GM19193 (cell line): Measurements from ENCODE around the gene VARS1.
A peak's percentile ranks its signal among the peaks of the same experiment; 100 is the strongest.

Source experiments
- POLR2A ChIP-seq: IDR thresholded peaks from 4 replicates; pipeline ENCODE4 v1.6.1; 2011; ENCODE audit not compliant: insufficient read depth, insufficient read length; ENCODE audit errors: extremely low read depth

The VARS1 gene

DNA sequence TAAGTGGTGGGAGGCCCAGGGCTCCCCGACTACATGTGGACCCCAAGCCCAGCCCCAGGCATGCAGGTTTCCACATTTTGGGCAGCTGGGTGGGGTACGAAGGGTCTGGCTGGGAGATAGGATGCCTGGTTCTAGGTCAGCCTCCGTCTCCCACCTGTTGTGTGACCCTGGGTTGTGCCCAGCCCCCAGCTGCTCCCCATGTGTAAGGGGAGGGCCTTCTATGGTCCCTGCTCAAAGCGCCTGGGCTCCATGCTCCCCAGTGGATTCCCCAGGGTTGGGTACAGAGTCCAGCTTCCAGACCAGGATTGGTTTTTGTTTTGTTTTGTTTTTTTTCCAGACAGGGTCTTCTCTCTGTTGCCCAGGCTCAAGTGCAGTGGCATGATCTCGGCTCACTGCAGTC lies 17.4 kb downstream of the VARS1 start:
- TF ChIP-seq POLR2A, result no peak

DNA sequence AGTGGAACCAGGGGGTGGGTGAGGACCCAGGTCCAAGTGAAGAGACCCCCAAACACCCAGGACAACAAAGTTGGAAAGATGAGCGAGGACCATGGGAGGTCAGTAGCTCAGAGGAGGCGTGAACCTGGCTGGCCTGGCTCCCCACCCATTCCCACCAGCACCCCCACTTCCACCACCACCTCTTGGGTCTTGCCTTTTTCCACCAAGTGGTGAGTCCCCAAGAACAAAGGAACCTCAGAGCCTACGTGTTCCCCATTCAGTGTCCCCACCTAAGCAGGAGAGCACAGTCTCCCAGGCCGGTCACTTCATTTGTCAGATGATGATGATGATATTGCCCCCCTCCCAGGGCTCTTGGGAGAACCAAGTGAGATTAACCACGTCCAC lies 17.9 kb downstream of the VARS1 start:
- TF ChIP-seq POLR2A, result no peak

DNA sequence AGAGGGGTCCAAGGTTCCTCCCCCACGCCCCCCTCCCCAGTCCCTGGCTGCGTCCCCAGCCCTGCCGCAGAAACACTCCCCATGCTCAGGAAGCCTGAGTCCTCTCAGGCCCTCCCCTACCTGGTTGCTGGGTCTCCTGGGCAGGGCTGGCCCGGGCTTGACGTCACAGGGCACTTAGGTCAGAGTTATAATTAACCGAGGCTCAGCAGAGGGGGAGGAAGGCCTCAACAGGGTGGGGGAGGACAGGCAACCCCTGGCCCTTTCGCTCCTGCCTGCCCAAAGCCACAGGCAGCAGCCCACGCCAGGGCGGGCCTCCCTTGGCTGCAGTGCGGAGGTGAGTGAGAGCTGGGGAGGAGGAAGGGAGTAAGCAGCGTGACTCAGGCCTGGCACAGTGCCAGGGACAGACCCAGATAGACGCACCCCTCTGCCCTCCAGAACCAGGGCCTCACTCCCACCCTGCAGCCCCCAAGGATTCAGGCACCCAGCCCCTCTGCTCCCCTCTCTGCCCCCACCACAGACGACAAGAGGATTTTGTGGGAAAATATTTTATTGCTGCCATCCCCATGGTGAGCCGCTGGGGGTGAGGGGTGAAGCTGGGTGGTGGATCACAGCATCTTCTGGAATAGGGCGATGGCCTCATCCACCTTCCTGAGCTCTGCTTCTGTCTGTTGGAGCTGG lies 18.4 kb downstream of the VARS1 start, which contains the start of gene VWA7:
VWA7 (minus strand) TSS at position 340 of the 678 bp plus-strand sequence. CDS start 549 bp downstream, outside the sequence.
- TF ChIP-seq POLR2A, result peak; percentile 13

DNA sequence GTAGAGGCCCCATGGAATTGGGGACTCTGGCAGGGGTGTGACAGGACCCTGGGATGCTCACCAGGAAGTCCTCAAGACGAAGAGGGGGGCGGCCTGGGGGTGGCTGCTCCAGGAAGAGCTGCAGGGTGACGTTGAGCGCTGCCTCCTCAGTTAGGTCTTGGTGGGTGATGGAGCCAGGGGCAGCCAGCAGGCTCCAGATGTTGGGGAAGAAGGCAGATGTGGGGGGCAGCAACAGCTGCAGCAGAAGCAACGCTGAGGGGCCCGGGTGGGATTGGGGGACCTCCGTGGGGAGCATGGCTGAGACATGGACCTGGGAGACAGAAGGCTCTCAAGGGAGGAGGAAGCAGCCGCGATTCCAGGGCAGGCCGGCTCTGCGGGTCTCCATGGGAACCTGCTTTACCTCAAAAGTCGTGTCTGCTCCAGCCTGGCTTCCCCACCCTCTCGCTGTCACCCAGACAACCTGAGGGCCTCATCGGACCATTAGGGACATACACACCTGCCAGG lies 19.0 kb downstream of the VARS1 start:
- no peak for TF ChIP-seq POLR2A

DNA sequence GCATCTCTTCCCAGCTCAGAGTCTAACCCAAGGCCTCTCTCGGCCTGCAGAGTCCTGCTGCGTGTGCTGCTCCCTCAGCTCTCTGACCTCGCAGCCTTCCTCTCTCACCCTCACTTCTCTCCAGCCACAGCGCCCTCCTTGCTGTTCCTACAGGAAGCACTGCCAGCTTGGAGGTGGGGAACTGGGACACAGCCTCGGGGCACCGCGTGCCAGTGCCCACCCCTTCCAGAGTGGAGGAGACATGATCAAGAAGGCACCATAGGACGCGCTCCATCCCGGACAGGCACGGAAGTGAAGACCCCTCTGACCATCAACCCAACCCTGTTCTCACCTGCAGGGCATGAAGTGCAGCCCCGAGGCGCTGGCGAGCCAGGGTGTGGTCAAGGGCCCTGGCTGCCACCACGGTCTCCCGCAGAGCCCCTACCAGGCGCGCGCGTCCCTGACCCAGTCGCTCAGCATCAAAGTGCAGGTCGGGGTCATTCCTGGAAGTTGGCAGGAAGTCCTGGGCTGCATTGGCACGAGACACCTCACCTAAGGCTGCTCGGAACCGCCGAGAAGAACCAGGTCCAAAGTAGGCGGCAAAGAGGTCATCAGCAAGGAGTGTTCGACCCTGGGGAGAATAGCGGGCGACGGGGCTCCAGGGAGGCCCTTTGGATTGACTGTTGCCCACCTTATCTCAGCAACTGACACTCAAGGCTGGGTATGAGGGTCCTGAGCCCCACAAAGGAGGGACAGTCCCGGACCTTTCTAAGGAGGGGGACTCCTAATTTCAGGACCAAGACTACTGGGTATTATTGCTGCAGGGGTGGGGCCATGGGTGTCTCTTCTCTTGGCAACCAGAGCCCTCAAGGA lies 19.7 kb downstream of the VARS1 start:
- TF ChIP-seq POLR2A, result no peak

DNA sequence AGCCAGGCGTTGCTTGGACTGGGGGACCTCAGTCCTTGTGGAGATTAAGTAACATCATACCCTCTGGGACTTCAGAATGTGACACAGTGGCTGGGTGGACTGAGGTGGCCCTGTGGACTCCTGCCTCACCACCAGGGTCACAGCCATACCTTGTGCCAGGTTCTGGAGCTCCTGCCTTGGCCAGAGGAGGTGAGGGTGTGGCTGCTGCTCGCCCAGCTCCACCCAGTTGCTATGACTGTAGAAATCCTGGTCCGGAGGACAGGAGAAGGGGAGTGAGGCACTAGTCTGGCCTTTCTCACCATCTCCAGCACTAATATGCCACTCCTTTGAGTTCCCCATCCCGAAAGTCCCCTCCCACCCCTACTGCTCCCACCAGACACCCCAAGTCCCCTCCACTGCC lies 20.4 kb downstream of the VARS1 start:
- no peak for TF ChIP-seq POLR2A

DNA sequence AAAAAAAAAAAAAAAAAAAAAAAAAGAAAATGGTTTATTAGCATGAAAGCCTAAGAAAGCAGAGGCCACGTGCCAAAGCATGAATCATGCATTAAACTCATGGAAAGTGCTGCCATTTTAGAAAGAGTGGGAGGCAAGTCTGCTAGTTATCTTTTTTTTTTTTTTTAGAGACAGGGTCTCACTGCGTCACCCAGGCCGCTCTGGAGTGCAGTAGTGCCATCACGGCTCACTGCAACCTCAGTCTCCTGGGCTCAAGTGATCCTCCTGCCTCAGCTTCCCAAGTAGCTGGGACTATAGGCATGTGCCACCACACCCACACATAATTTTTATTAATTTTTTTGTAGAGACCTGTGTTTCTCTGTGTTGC lies 23.6 kb downstream of the VARS1 start:
- no peak for TF ChIP-seq POLR2A

DNA sequence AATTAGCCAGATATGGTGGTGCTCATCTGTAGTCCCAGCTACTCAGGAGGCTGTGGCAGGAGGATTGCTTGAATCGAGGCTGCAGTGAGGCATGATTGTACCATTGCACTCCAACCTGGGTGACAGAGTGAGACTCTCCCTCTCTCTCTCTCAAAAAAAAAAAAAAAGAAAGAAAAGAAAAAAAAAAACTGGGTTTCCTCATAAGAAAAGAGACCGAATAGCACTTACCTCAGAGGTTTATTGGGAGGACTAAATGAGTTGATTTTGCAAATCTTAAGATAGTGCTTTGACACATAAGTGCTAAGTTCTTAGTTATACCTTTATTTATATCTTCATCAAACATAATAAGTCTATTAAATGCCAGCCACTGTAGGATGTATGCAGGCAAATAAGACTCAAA lies 24.7 kb downstream of the VARS1 start:
- no peak for TF ChIP-seq POLR2A

DNA sequence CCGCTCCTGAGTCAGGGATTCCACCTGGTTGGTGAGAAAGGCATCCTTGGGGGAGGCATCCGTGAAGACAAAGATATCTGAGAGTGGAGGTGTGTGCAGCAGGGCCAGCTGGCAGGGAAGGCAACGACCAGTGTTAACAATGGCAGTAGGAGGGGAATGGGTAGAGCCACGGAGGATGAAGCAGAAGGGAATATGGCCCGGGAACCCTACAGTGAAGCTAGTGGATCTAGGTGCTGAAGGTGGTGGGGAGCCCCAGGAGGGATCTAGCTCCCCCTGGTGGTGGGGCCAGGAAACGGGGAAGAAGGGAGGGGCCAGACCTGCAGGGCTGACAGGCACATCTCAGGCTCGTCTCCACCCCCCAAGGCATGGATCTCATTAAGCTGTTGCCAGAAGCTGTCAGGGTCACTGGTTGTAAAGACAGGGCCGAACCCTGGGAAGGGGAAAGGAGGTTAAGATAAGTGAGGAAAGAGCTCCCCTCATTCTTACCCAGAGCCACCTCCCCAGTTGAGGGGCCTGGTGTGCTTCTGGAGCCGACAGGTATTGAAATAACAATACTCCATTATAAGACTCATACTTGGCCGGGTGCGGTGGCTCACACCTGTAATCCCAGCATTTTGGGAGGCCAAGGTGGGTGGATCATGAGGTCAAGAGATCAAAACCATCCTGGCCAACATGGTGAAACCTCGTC lies 25.7 kb downstream of the VARS1 start:
- TF ChIP-seq POLR2A, result no peak

DNA sequence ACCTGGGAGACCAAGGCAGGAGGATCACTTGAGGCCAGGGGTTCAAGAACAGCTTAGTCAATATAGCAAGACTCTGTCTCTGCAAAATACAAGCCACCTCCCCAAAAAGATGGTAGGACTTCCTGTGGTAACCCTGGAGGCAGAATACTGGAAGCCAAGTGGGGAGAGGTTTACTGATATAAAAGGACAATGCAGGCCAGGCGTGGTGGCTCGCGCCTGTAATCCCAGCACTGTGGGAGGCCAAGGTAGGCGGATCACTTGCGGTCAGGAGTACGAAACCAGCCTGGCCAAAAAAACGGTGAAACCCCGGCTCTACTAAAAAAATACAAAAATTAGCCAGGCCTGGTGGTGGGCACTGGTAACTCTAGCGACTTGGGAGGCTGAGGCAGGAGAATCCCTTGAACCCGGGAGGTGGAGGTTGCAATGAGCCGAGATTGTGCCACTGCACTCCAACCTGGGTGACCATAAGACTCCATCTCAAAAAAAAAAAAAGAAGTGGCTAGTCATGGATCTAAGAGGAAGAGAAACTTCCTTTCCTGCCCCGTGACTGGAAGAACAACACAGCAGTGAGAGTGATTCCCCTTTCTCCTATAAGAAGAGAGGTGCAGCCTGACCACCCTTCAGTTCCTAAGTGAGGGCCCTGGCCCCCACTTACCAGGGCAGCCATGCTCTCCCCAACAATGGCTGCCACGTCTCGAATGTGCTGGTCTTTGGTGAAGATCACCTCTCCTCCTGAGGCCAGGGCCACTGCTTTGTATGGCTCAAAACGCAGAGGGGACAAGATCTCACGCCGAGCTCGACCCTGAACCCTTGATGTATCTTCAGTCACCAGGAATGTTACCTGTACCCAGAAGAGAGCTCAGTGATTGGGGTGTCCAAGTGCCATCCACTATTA lies 26.9 kb downstream of the VARS1 start:
- TF ChIP-seq POLR2A, result no peak

DNA sequence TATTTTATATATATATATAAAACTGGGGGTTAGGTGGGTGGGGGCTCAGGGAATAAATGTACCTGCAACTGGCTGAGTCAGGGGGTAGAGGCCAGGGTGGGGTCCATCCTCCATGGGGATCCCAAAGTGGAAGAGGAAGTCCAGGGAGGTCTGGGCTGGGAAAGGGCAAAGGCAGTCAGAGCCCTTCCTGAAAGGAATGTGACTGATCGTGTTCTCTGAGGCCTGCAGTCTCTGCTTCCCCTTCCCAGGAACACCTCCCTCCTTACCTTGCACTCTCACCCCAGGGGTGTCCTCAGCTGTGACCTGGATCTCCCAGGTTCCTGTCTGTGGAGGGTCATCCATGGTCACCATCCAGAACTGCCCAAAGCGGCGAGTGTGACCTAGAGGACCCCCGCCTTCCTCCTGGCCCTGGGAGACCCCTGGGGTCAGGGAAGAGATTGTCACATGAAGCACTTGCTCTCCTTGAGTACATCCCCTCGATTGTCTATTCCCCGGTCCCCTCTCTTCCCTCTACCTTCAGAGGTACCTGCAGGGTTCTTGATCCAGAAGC lies 28.4 kb downstream of the VARS1 start:
- TF ChIP-seq POLR2A, result no peak

DNA sequence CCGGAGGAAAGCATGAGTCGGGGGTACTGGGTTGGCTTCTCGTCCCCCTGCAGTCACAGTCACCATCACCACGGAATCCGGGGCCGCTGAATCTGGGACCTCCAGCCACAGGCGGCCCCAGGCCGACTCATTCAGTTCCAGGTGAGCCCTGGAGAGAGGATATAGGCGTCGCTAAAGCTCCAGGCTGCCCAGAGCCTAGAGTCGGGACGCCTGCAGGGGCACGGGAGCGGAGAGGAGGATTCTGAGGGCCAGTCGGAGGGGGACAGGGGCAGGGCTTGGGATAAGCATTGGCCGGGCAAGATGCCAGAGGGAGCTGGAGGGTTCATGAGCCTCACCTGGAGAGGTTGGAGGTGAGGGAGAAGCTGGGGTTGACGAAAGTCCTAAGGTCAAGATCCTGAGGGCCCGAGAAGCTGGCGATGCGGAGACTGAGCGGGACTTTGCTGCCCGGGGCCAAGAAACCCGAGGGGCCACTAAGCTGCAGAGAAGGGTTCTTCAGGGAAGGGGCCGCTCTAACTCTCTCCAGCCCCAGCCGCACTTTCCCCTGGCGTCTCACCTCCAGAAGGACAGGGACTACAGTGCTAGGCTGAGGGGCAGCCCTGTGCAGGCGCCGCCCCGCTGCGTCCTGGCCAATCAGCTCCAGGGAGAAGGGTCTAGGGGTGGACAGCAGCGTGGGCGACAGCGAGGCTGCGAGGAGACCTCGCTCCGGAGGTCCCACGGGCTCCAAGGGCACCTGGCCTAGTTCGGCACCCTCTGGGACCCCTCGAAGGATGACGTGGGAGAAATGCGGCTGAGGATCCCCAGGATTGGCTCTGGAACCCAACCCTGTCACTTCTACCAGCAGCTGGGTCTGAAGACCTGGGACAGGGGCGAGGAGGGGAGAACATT lies 29.4 kb downstream of the VARS1 start:
- TF ChIP-seq POLR2A, result peak; percentile 16

DNA sequence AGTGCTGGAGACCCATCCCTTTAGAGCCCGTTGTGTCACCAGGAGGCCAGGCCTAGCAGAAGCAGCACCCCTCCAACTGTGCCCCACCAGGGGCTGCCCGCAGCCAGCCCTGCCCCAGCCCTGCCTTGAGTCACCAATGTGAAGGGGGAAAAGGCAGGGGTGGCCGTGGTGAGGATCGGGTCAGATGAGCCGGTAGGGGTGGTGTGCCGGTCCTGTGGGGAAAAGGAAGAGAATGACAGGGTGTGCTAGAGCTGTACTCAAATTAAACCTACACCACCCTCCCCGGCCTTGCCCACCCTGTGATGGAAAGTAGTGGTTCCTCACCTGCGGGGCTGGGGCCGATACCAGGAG lies 30.0 kb downstream of the VARS1 start:
- peak; percentile 21 for TF ChIP-seq POLR2A
